Astrocyte of the cerebellum (primary cell): ENCODE results near the gene ZMIZ2.

ENCODE experiments used
- DNase-seq: peaks from one replicate; pipeline ENCODE4 v3.0.0-alpha.2; 2011; ENCODE audit warnings: low read depth
- H3K4me3 ChIP-seq: 2 replicates; pipeline ENCODE4 v1.5.1; 2011; ENCODE audit warnings: mild to moderate bottlenecking, low read depth, low read length, moderate library complexity
- CTCF ChIP-seq: IDR thresholded peaks from 2 replicates; pipeline ENCODE4 v1.5.1; 2012; ENCODE audit warnings: low read length, low read depth, moderate library complexity, mild to moderate bottlenecking; ENCODE audit errors: missing control alignments
- in situ Hi-C: cut with HindIII; loops from 2 replicates; pipeline ENCODE4 v1.10.0; 2017; ENCODE audit warnings: low sequenced_read_pairs

The ZMIZ2 gene

GRCh38 chr7:44796034-44796503 lies 47.4 kb downstream of the ZMIZ2 start:
- TF ChIP-seq CTCF = no peak
- no peak for DNase-seq
- peak overlapping the region; percentile 97 for H3K4me3 ChIP-seq
- in situ Hi-C loops = no loop called here

- H3K4me3 ChIP-seq = peak within 1 kb of the TSS; percentile 97
- no peak for TF ChIP-seq CTCF
- in situ Hi-C loops = no loop called here
- peak; percentile 94 for DNase-seq
Observed at GRCh38 chr7:44796504-44797328, 48.1 kb downstream of the ZMIZ2 start, which contains the start of gene PPIA. Gene PPIA, plus strand, starts transcription at chr7:44796681. Its CDS starts 44 bp downstream, at chr7:44796725.

- peak; percentile 44 for TF ChIP-seq CTCF
- peak overlapping the region; percentile 97 for H3K4me3 ChIP-seq
- DNase-seq = peak; percentile 53
- in situ Hi-C loops = no loop called here
Observed at GRCh38 chr7:44797329-44798258, 48.9 kb downstream of the ZMIZ2 start.

- in situ Hi-C loops = no loop called here
- peak overlapping the region; percentile 97 for H3K4me3 ChIP-seq
- no peak for TF ChIP-seq CTCF
- no peak for DNase-seq
Observed at GRCh38 chr7:44798649-44799305, 50.1 kb downstream of the ZMIZ2 start.

GRCh38 chr7:44799939-44800338 lies 51.3 kb downstream of the ZMIZ2 start:
- no peak overlapping the region for H3K4me3 ChIP-seq
- no peak for DNase-seq
- no peak for TF ChIP-seq CTCF
- in situ Hi-C loops = loop anchor here (25.0 kb wide), 1 partner anchor 213 kb away; the partner anchor contains the start of gene TMED4

GRCh38 chr7:44801890-44802289 lies 53.2 kb downstream of the ZMIZ2 start:
- no peak overlapping the region for H3K4me3 ChIP-seq
- in situ Hi-C loops = loop anchor here (25.0 kb wide), 1 partner anchor 215 kb away; the partner anchor contains the start of gene TMED4

More at GRCh38 chr7:44801890-44802289, 53.2 kb downstream of the ZMIZ2 start:
- no peak for DNase-seq
- TF ChIP-seq CTCF = no peak
